GM12875 (cell line): Measurements from ENCODE around the gene TSHZ3.

Experiments used
- H3K4me3 ChIP-seq: one replicate; pipeline ENCODE4 v1.5.1; 2011; ENCODE audit warnings: low read depth, low read length, control low read depth
- CTCF ChIP-seq: IDR thresholded peaks from 2 replicates; pipeline ENCODE4 v1.5.1; 2011; ENCODE audit warnings: low read depth, mild to moderate bottlenecking, control low read depth, inconsistent platforms, low read length, moderate library complexity, borderline replicate concordance; ENCODE audit not compliant: insufficient read depth

The TSHZ3 gene

GRCh38 chr19:31226151-31226935 is 122.9 kb downstream of the TSHZ3 start:
- H3K4me3 ChIP-seq, result no peak overlapping the region
- no peak for TF ChIP-seq CTCF
